B cell (primary cell): Measurements from ENCODE around the gene ALDH1L2.

ENCODE experiments used
- CTCF ChIP-seq: fragments of 200-600 bp; IDR thresholded peaks from one replicate; pipeline ENCODE4 v1.8.0; 2022; ENCODE audit warnings: antibody characterized with exemption, mild to moderate bottlenecking
- EZH2 ChIP-seq: IDR thresholded peaks from 2 replicates; pipeline ENCODE4 v1.6.1; 2012; ENCODE audit warnings: borderline replicate concordance, low read depth, mild to moderate bottlenecking, moderate library complexity, low read length; ENCODE audit not compliant: insufficient read depth, poor library complexity, severe bottlenecking

GRCh38 chr12:104986022-104986941, 98.0 kb downstream of the ALDH1L2 start, which contains the start of gene NOPCHAP1:
- TF ChIP-seq CTCF (no peak), EZH2 (no peak)
